Measurements from ENCODE around the gene KLHL35.

The KLHL35 gene

GRCh38 chr11:75432911-75433321 is at the start of gene KLHL35:
Gene KLHL35, minus strand, starts transcription at chr11:75433203. Its CDS starts 2,574 bp downstream, at chr11:75430629.
- no peak for TF ChIP-seq CTCF (IDR thresholded peaks at IDR 0.05; ENCODE audit: insufficient read depth, low read depth, low read length, missing control alignments)
- no peak for DNase-seq (ENCODE audit: low read depth)
- H3K4me3 ChIP-seq (ENCODE audit: low read depth, low read length): no peak within 1 kb of the TSS

- DNase-seq (ENCODE audit: low read depth): no peak
- H3K4me3 ChIP-seq (ENCODE audit: low read depth, low read length): no peak overlapping the region
- no peak for TF ChIP-seq CTCF (IDR thresholded peaks at IDR 0.05; ENCODE audit: insufficient read depth, low read depth, low read length, missing control alignments)
Measured at GRCh38 chr11:75481922-75482606, 49.1 kb upstream of the KLHL35 start.

- DNase-seq (ENCODE audit: low read depth): no peak
- TF ChIP-seq CTCF (IDR thresholded peaks at IDR 0.05; ENCODE audit: insufficient read depth, low read depth, low read length, missing control alignments): no peak
- no peak overlapping the region for H3K4me3 ChIP-seq (ENCODE audit: low read depth, low read length)
Measured at GRCh38 chr11:75481223-75481921, 48.4 kb upstream of the KLHL35 start.

- TF ChIP-seq CTCF (IDR thresholded peaks at IDR 0.05; ENCODE audit: insufficient read depth, low read depth, low read length, missing control alignments): no peak
- no peak overlapping the region for H3K4me3 ChIP-seq (ENCODE audit: low read depth, low read length)
- peak; percentile 42 for DNase-seq (ENCODE audit: low read depth)
Measured at GRCh38 chr11:75480185-75481175, 47.5 kb upstream of the KLHL35 start.

- DNase-seq (ENCODE audit: low read depth): no peak
- H3K4me3 ChIP-seq (ENCODE audit: low read depth, low read length): no peak overlapping the region
- no peak for TF ChIP-seq CTCF (IDR thresholded peaks at IDR 0.05; ENCODE audit: insufficient read depth, low read depth, low read length, missing control alignments)
Measured at GRCh38 chr11:75479597-75480145, 46.7 kb upstream of the KLHL35 start.

GRCh38 chr11:75478783-75479596 is 46.0 kb upstream of the KLHL35 start:
- DNase-seq (ENCODE audit: low read depth): no peak
- TF ChIP-seq CTCF (IDR thresholded peaks at IDR 0.05; ENCODE audit: insufficient read depth, low read depth, low read length, missing control alignments): no peak
- no peak overlapping the region for H3K4me3 ChIP-seq (ENCODE audit: low read depth, low read length)
